Stomach smooth muscle (tissue), 2 donors: ENCODE results near the gene SEC61A2.

Experiments
- H3K27ac ChIP-seq: one replicate; pipeline ENCODE4 v1.7.0; 2013; ENCODE audit warnings: mild to moderate bottlenecking, low read length, inconsistent platforms
- H3K27me3 ChIP-seq, 2 donors: one replicate each; pipeline ENCODE4 v1.7.0; 2013; ENCODE audit warnings: low read length in 2 of 2; ENCODE audit not compliant: insufficient read depth in 2 of 2, control insufficient read depth in 1 of 2
- H3K36me3 ChIP-seq, 2 donors: one replicate each; pipeline ENCODE4 v1.7.0; 2013; ENCODE audit warnings: low read length in 2 of 2; ENCODE audit not compliant: control insufficient read depth in 2 of 2, insufficient read depth in 2 of 2
- H3K4me1 ChIP-seq: one replicate; pipeline ENCODE4 v1.7.0; 2013; ENCODE audit warnings: low read length; ENCODE audit not compliant: control insufficient read depth, insufficient read depth
- H3K4me3 ChIP-seq, 2 donors: one replicate each; pipeline ENCODE4 v1.7.0; 2013; ENCODE audit warnings: low read length in 2 of 2
- H3K9ac ChIP-seq, 2 donors: one replicate each; pipeline ENCODE4 v1.7.0; 2013; ENCODE audit warnings: low read length in 2 of 2, mild to moderate bottlenecking in 1 of 2
- H3K9me3 ChIP-seq, 2 donors: one replicate each; pipeline ENCODE4 v1.7.0; 2013; ENCODE audit warnings: low read length in 2 of 2; ENCODE audit not compliant: control insufficient read depth in 2 of 2
- donor health status: healthy.
- donor health status: Pancreatic carcinoma.

SEC61A2 gene

GRCh38 chr10:12111528-12111927, 17.9 kb upstream of the SEC61A2 start:
- Histone ChIP-seq H3K9me3 (no peaks in the 10 kb centered on the region), H3K27me3 (no peaks in the 10 kb centered on the region), H3K36me3 (peaks cover 7 to 27% of the 10 kb centered on the region in 2 donors), H3K9ac (no peak overlapping the region), H3K27ac (no peak overlapping the region), H3K4me1 (no peaks in the 10 kb centered on the region), H3K4me3 (no peak overlapping the region)

GRCh38 chr10:12113627-12114026, 15.8 kb upstream of the SEC61A2 start:
- no peak overlapping the region for H3K27ac ChIP-seq
- H3K36me3 ChIP-seq, result peaks cover 6 to 24% of the 10 kb centered on the region in 2 donors
- H3K27me3 ChIP-seq, result no peaks in the 10 kb centered on the region
- no peak overlapping the region for H3K9ac ChIP-seq
- no peaks in the 10 kb centered on the region for H3K9me3 ChIP-seq
- H3K4me3 ChIP-seq, result no peak overlapping the region
- no peaks in the 10 kb centered on the region for H3K4me1 ChIP-seq

GRCh38 chr10:12121673-12122072, 7.8 kb upstream of the SEC61A2 start:
- peaks cover 8 to 11% of the 10 kb centered on the region in 2 donors for H3K36me3 ChIP-seq
- H3K4me1 ChIP-seq, result no peaks in the 10 kb centered on the region
- H3K27ac ChIP-seq, result no peak overlapping the region

GRCh38 chr10:12130237-12130872, 878 bp downstream of the SEC61A2 start:
- peak overlapping the region; percentile 50 to 73 for H3K9ac ChIP-seq
- H3K4me1 ChIP-seq, result peaks cover 6% of the 10 kb centered on the region
- peak overlapping the region; percentile 82 to 88 for H3K4me3 ChIP-seq
- H3K27ac ChIP-seq, result peak overlapping the region; percentile 55
- H3K27me3 ChIP-seq, result no peaks in the 10 kb centered on the region
- peaks cover 2 to 4% of the 10 kb centered on the region in 2 donors for H3K36me3 ChIP-seq
- no peaks in the 10 kb centered on the region for H3K9me3 ChIP-seq

More at GRCh38 chr10:12121673-12122072, 7.8 kb upstream of the SEC61A2 start:
- no peak overlapping the region for H3K9ac ChIP-seq
- H3K27me3 ChIP-seq, result no peaks in the 10 kb centered on the region
- H3K9me3 ChIP-seq, result no peaks in the 10 kb centered on the region
- no peak overlapping the region for H3K4me3 ChIP-seq

GRCh38 chr10:12135631-12136030, 6.2 kb downstream of the SEC61A2 start:
- Histone ChIP-seq H3K36me3 (peaks cover 16 to 19% of the 10 kb centered on the region in 2 donors), H3K9ac (no peak overlapping the region), H3K27me3 (no peaks in the 10 kb centered on the region), H3K27ac (no peak overlapping the region), H3K4me1 (peaks cover 2% of the 10 kb centered on the region), H3K9me3 (no peaks in the 10 kb centered on the region), H3K4me3 (no peak overlapping the region)

- H3K27ac ChIP-seq, result no peak overlapping the region
- no peaks in the 10 kb centered on the region for H3K4me1 ChIP-seq
- H3K9ac ChIP-seq, result no peak overlapping the region
- H3K36me3 ChIP-seq, result peaks cover 36 to 37% of the 10 kb centered on the region in 2 donors
- no peak overlapping the region for H3K4me3 ChIP-seq
- no peaks in the 10 kb centered on the region for H3K9me3 ChIP-seq
- no peaks in the 10 kb centered on the region for H3K27me3 ChIP-seq
These were observed 10.6 kb downstream of the SEC61A2 start for GRCh38 chr10:12140038-12140437.

GRCh38 chr10:12144538-12144937, 15.1 kb downstream of the SEC61A2 start:
- H3K4me1 ChIP-seq, result no peaks in the 10 kb centered on the region
- peaks cover 25 to 26% of the 10 kb centered on the region in 2 donors for H3K36me3 ChIP-seq
- H3K27me3 ChIP-seq, result no peaks in the 10 kb centered on the region
- no peak overlapping the region for H3K4me3 ChIP-seq
- no peak overlapping the region for H3K9ac ChIP-seq
- no peak overlapping the region for H3K27ac ChIP-seq
- H3K9me3 ChIP-seq, result no peaks in the 10 kb centered on the region

GRCh38 chr10:12150163-12150562, 20.7 kb downstream of the SEC61A2 start:
- H3K27me3 ChIP-seq, result no peaks in the 10 kb centered on the region
- H3K9me3 ChIP-seq, result no peaks in the 10 kb centered on the region
- H3K9ac ChIP-seq, result no peak overlapping the region
- H3K4me3 ChIP-seq, result no peak overlapping the region
- H3K4me1 ChIP-seq, result no peaks in the 10 kb centered on the region
- H3K27ac ChIP-seq, result no peak overlapping the region
- H3K36me3 ChIP-seq, result peaks cover 7 to 21% of the 10 kb centered on the region in 2 donors

GRCh38 chr10:12154516-12154915, 25.0 kb downstream of the SEC61A2 start:
- Histone ChIP-seq H3K9ac (no peak overlapping the region), H3K36me3 (peaks cover 11 to 29% of the 10 kb centered on the region in 2 donors), H3K27ac (no peak overlapping the region), H3K9me3 (no peaks in the 10 kb centered on the region), H3K27me3 (no peaks in the 10 kb centered on the region), H3K4me3 (no peak overlapping the region), H3K4me1 (no peaks in the 10 kb centered on the region)

- Histone ChIP-seq H3K4me3 (no peak overlapping the region), H3K27me3 (no peaks in the 10 kb centered on the region), H3K9ac (no peak overlapping the region), H3K9me3 (no peaks in the 10 kb centered on the region), H3K4me1 (no peaks in the 10 kb centered on the region), H3K36me3 (peaks cover 16 to 28% of the 10 kb centered on the region in 2 donors), H3K27ac (no peak overlapping the region)
These were observed 27.1 kb downstream of the SEC61A2 start for GRCh38 chr10:12156367-12157123.

- H3K4me3 ChIP-seq, result no peak overlapping the region
- H3K4me1 ChIP-seq, result no peaks in the 10 kb centered on the region
- H3K27ac ChIP-seq, result no peak overlapping the region
- no peaks in the 10 kb centered on the region for H3K27me3 ChIP-seq
- H3K9ac ChIP-seq, result no peak overlapping the region
- H3K9me3 ChIP-seq, result no peaks in the 10 kb centered on the region
- H3K36me3 ChIP-seq, result peaks cover 29 to 42% of the 10 kb centered on the region in 2 donors
These were observed 28.6 kb downstream of the SEC61A2 start for GRCh38 chr10:12158111-12158510.
